GM23248 (cell line): Measurements from ENCODE around the gene C2orf74.

Source experiments
- EZH2 ChIP-seq: fragments of 200-600 bp; sonication (generic); IDR thresholded peaks from 2 replicates; pipeline ENCODE4 v1.6.1; 2018; ENCODE audit warnings: antibody characterized with exemption, mild to moderate bottlenecking; ENCODE audit not compliant: insufficient read depth, poor library complexity, severe bottlenecking
- EZH2phosphoT487 ChIP-seq: fragments of 200-600 bp; sonication (generic); IDR thresholded peaks from 2 replicates; pipeline ENCODE4 v1.6.1; 2018; ENCODE audit warnings: antibody characterized with exemption, moderate library complexity, mild to moderate bottlenecking, low read depth; ENCODE audit not compliant: insufficient read depth

DNA sequence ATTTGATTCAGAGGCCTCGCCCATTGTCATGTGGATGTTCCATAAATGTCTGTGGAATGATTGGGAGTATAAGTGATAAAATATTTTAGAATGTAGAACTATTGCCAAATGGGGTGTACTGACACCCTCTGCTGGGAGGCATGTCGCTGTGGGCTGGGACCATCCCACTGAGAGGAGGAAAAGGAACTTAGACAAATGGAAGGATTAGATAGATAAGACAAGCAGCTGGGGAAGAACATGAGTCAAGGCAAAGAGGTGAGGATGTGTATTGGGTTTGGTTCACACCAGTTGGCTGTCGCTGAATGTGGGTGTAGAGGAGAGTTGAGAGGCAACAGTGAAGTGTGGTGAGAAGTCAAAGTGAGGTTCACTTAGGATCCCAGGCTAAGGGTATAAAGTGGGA lies 4.0 kb downstream of the C2orf74 start:
- TF ChIP-seq EZH2 (no peak), EZH2phosphoT487 (no peak)
